HuH-7.5 (cell line): Measurements from ENCODE around the gene THADA.
"Not testable (repeated sequence)": the region's sequence is repeated elsewhere in the genome, so short reads cannot be mapped to it uniquely, and the experiment has no call there.

ENCODE experiments used
- DNase-seq: peaks from one replicate; pipeline ENCODE4 v3.0.0; 2011; ENCODE audit warnings: low spot score

The THADA gene

DNA sequence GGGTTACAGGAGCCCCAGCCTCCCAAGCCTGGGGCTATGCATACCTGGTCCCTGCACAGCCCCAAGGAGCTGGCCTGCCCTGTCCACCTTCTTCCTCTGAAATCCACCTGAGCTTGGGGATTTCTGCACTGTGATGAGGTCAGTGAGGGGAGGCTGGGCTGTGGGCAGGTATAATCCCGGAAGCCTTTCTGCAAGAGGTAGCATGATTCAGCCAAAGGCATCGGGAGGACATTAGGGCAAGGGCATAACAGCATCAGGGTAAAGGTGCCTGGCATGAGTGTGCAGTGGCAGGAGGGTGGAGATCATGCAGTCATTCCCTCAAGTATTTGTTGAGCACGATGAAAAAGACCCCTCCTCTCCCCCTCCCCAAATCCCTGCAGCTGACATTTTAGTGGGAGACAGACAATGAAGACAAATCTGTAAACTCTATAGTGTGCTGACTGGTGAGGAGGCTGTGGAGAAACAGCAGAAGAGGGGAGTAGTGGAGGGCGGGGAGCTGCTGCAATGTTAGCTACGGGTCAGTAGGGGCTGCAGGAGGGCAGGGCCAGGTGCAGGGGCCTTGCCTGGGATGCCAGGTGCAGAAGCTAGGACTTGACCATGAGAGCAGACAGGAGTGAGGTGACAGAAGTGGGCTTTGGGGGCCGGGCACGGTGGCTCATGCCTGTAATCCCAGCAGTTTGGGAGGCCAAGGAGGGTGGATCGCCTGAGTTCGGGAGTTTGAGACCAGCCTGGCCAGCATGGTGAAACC is 388.1 kb downstream of the THADA start:
- no peak for DNase-seq

DNA sequence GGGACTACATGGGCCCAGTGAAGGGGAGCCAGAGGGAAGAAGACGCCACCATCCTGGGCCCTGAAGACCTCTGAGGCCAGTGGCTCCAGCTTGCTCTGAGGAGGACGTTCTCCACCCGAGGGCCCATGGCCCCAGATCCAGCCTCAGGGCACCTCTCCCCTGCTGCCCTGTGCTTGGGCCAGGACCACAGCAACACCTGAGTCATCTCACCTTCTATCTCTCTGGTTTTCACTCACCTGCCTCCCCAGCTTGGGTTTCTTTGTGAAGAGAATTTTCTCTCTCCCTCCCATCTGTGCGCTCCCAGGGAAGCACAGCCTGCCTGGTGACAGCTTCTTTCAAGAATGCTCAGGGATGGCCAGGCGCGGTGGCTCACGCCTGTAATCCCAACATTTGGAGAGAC is 389.2 kb downstream of the THADA start:
- DNase-seq: no peak

DNA sequence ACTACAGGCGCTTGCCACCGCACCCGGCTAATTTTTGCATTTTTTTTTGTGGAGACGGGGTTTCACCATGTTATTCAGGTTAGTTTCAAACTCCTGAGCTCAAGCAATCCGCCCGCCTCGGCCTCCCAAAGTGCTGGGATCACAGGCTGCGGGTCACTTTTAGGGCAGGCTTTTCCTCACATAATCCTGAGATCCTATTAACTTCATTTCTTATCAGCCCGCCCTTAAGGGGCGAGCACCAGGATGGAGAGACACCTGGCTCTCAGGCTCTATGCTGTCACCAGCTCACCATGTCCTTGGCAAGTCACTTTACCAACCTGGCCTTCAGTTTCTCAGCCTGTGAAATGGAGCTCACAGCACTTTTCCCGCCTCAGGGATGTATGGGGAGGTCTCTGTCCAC is 392.5 kb downstream of the THADA start:
- no peak for DNase-seq

DNA sequence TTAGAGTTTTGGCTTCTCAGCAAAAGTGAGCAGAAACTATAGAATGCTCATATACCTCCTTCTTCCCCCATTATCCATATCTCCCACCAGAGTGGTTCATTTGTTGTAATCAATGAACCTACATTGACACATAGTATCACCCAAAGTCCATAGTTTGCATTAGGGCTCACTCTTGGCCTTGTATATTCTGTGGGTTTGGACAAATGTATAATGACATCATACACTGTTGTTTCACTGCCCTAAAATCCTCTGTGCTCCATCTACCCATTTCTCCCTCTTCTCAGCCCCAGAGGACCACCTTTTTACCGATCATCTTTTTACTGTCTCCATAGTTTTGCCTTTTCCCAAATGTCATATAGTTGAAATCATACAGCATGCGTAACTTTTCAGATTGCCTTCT is 393.5 kb downstream of the THADA start:
- no peak for DNase-seq

DNA sequence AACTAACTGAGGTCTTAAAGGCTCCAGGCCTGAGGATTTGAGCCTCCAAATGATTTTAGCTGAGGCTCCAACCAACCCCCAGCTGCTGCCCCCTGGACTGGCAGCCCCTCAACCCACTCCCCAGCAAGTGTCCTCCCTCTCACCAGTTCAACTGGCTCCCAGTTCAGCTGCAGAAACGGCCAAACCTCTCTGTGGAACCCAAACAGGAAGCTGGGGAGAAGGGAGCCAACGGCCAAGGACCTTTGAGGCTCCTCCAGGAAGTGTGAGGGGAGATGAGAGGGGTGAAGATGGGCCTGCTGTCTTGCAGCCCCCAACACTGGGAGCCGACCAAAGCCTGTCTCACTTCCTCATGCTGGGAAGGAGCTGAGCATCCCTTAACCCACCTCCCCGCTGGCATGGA is 394.3 kb downstream of the THADA start:
- DNase-seq: no peak

DNA sequence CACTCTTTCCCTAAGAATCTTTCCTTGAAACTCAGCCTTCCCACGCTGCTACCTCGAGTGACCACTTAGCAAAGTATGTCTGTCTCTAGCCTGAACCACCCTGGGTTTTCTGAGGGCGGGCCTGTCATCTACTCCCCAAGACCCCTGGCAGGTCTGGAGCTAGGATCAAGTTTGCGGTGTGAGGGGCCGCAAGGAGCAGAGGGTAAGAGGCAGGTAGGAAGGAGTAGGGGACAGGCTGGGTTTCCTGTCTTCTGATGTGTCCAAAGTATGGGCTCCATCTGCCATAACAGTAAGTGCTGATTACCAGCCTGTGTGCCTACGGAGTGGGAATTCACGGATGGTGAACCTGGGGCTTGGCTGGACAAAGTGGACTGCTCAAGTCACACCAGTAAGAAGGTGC is 394.8 kb downstream of the THADA start:
- DNase-seq: no peak

DNA sequence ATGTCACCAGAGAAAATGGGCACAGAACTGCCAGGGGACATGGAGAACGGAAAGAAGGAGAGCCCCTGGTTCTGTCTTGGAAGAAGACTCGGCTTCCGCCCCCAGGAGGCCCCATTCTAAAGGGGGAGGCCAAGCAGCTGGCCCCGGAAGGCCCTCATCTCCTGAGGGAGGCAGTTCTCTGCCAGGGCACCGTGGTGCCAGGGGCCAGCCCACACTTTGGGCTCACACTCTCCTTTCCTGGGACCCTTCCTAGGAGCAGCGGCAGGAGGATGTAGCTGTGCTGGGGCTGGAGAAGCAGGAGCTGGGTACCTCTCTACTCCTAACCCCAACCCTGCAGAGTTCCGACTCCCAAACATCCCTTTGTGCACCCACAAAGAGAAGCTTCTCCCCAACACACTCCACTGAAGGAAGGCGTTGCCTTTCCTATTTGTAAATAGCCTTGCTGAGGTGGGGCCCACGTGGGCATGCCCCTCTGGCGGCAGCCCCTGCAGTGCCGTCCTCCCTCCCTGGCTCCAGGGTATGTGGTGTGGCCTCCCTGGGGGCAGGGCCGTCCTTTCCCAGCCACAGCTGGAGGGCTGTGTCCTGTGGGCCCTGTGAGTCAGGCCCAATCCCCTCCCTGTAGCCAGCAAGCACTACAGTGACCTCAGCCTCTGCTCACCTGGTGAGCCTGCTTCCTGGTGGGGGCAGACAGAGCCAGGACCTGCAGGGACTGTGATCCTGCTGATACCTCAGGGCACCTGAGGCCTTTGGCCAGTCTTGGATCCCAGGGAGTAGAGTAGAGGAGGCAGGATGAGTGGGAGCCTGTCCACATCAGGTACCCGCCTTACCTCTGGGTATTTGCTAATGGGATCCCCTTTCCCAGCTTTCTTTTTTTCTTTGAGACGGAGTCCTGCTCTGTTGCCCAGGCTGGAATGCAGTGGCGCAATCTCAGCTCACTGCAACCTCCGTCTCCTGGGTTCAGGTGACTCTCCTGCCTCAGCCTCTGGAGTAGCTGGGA is 396.0 kb downstream of the THADA start:
- peak; percentile 68 for DNase-seq

DNA sequence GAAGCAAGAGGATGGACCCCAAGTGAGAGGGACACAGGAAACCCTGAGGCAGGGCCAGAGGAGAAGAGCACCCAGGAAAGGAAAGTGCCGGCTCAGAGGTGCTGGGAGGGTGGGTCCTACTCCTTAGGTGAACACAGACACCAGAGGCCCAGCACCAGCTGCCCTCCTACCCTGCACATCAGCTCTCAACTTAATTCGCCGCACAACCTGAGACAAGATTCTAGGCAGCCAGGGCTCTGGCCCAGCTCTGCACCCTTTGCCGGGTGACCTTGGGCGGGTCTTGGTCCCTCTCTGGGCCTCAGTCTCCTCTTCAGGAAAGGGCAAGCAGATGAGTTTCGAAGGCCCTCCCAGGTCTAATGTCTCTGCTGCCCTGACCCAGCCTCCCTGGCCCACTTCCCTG is 397.6 kb downstream of the THADA start:
- DNase-seq: no peak

DNA sequence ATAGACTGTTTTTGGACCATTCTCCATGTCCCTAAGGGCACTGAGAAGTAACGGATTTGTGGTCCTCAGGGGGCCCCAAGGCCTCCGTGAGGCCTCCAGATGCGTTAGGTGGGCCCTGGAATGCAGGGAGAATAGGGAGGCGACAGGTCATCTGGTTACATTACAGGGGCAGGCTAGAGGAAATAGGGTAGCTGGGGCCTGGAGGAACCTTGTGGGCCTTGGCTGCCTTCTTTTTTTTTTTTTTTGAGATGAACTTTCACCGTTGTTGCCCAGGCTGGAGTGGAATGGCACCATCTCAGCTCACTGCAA is 398.3 kb downstream of the THADA start:
- DNase-seq: no peak

DNA sequence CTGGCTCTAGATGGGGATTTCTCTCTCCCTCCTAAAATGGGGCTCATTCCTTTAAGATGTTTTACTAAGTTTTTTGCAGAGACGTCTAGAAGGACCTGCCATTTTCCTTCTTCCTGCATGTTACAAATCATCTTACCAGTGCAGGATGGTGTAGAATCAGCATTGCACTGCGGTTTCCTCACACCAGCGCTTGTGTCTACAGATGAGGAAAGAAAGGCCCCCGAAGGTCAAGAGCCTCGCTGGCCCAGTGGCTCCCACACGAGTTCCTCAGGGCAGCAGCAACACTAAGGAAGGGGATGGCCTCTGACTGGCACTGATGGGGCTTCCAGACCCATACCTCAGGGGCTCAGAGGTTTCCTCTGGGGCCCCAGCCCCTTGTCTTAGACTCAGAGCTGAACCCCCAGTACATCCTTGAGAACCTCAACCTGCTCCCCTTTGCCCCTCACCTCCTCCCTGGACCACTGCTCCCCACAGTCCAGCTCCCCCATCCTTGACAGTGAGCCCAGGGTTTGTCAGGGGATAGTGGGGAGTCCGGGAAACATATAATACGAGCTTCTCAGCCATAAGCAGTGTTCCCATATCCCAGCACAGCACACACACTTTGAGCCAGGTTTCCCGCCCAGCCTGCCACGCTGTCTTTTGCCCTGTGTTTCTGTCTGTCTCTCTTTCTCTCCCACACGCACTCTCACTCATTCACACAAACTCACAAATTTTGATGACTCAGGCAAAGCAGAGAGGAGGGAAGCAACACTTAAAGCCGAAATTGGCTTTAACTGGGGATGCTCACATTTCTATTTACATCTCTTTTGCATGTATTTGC is 398.9 kb downstream of the THADA start:
- no peak for DNase-seq

DNA sequence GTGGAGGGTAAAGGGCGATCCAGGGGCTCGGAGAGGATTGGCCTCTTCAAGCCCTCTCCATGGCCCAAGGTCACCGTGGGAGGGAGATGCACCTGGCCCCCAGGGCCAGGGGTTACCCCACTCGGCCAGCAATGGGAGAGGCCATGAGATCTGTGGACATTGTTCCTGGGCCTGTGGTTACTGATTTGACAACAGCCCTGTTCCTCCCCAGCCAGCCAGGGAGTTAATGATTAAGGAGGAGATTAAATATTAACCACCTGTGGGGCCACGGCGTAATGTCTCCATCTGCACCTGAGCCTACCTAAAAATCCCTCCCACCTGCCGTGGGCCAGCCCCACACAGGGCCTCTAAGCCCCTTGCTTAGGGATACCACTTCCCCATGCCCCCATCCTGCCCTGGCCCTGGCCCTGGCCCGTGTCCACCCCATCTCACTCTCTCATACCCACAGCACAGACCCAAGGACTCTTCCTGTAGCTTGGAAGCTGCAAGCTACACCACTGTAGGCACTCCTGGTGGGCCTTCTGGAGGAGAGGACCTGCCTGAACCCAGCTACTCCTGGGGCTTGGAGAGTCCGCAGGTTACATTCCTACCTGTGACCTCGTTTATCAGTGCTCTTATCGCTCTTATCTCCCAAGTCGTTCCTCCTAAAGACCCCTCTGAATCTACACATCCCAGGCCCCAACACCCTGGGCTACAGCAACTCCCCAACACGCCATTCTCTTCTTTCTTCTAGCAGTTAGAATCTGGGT is 401.5 kb downstream of the THADA start:
- DNase-seq: peak; percentile 76

DNA sequence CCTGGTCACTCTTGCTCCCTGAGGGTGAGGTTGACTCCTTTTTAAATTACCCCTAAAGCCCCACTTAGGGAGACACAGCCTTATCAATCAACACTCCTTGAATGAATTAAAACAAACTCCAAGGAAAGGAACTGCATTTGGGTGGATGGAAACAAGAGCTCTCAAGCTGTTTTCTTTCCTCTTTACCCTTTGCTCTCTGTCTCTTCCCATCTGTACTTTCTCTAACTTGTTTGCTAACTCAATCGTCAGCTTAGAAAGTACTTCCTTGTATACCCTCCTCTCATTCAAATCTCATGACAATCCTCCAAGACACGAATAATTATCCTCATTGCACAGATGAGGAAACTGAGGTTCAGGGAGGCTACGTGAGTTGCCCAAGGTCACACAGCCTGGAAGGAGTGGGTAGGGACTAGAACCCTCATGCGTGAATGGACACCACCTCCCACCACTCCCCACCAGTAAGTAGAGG is 402.2 kb downstream of the THADA start:
- DNase-seq: no peak

DNA sequence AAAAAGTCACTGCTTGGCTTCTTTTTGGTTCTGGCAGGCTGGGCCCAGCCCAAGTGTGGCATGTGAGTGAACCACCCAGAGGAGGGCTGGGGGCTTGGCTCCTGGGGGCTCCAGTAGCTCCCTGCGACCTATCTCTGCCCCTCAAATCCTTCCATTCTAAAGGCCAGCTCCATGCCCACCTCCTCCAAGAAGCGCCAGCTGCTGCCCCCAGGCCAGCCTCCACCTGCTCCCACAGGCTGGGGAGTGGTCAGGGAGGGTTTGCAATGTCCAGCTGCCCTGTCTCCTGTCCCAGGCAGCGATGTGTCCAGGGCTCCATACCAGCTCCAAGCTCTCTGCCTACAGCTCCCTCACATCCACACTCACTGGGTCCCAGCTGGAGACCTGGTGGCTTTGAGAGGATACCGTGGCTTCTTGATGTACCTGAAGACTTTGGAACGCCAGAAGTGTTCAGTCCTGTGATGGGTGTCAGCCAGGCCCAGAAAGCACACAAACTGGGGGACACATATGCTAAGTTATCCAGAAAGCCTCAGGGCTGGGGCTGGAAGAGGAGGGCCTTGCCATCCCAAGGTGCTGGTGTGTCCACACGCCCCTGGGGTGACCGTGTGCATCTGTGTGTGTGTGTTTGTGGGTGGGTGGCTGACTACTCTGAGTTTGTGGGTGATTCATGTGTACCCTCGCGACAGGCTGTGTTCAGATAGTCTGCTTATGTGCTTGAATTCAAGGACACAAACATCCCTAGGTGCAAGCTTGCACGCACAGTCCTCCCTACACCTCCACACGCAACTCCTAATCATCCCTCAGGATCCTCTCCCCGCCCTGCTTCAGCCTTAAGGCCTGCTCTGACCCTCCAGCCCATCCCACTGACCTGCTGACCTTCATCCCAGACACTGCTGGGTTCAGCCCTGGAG is 402.8 kb downstream of the THADA start:
- DNase-seq: no peak

DNA sequence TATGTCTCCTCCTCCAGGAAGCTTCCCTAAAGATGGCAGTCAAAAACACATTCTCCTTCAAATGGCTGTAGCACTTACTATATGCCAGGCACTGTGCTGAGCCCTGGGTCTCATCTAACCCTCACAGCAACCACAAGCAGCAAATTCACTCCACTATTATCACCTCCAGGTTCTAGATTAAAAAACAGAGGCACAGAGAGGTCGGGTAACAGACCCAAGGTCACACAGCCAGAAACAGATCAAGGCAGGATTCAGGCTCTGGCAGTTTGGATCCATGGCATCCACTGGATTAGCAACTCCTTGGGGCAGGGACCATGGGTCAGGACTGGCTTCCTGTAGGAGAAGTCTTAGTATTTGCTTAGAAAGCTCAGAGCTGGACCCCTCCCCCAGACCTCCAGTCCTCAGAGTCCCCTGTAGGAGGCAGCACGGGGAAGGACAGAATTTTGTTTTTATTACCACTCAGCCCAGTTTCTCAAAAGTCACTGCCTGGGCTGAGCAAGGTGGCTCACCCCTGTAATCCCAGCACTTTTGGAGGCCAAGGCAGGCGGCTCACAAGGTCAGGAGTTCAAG is 403.8 kb downstream of the THADA start:
- no peak for DNase-seq

DNA sequence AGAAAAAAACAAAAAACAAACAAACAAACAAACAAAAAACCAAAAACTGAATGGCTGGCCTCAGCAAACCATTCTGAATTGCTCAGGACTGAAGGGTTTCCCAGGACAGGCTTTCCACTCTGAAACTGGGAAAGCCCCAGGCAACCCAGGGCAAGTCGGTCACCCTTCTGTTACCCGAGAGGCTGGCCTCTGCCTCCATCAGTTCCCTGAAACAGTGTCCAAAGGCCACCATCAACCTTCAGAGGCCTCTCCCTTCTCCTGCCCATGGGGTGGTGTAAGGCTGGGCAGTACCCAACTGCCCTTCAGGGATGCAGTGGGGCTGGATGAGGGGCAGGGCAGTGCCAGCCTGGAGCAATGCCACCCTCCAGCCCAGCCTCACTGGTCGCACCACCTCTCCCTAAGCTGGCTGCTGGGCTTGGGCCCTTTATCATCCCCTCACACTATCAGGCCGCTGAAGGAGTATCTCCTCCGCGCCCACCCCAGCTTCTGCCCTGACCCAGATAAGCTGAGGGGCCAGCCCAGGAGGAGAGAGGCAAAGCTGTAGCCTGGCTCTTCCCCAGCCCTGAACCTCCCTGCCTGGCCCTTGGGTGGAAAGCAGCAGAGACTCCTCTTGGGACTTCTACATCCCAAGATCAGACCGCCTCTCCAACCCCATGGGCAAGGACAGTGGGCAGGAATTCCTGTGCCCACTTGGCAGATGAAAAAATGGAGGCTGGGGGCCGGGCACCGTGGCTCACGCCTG is 405.4 kb downstream of the THADA start:
- no peak for DNase-seq

DNA sequence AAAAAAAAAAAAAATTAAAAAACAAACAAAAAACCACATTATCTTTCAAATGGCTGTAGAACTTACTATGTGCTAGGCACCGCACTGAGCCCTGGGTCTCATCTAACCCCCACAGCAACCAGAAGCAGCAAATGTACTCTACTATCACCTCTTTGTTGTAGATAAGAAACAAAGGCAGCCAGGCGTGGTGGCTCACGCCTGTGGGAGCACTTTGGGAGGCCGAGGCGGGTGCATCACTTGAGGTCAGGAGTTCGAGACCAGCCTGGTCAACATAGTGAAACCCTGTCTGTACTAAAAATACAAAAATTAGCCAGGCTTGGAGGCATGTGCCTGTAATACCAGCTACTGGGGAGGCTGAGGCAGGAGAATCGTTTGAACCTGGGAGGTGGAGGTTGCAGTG is 406.0 kb downstream of the THADA start:
- not testable (repeated sequence) for DNase-seq

DNA sequence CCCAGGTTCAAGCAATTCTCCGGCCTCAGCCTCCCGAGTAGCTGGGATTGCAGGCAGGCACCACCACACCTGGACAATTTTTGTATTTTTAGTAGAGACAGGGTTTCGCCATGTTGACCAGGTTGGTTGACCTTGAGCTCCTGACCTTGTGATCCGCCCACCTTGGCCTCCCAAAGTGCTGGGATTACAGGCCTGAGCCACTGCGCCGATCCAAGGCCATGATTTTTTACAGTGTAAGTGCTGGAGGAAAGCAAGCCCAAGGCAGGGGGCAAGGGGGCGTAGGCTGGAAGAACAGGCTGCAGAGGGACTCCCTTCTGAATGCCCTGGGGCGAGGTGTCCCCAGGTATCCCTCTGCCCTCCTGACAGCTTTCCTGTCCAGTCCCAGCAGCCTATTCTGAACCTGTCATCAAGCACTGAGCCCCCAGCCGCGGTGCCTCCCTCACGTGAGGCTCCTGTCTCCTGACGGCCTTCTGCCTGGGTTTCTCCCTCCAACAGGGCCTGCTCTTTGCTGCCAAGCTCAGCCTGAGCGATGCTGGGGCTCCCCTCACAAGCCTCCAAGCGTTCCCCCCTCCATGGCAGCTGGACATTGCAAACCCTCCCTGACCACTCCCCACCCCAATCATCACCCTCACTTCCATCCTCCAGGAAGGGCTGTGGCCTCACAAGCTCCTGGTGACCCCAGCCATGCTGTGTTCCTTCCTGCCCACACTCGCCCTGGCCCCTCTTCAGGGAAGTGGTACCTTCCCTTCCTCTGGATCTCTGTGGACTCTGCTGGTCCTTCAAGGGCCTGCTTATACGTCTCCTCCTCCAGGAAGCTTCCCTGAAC is 407.1 kb downstream of the THADA start:
- no peak for DNase-seq

DNA sequence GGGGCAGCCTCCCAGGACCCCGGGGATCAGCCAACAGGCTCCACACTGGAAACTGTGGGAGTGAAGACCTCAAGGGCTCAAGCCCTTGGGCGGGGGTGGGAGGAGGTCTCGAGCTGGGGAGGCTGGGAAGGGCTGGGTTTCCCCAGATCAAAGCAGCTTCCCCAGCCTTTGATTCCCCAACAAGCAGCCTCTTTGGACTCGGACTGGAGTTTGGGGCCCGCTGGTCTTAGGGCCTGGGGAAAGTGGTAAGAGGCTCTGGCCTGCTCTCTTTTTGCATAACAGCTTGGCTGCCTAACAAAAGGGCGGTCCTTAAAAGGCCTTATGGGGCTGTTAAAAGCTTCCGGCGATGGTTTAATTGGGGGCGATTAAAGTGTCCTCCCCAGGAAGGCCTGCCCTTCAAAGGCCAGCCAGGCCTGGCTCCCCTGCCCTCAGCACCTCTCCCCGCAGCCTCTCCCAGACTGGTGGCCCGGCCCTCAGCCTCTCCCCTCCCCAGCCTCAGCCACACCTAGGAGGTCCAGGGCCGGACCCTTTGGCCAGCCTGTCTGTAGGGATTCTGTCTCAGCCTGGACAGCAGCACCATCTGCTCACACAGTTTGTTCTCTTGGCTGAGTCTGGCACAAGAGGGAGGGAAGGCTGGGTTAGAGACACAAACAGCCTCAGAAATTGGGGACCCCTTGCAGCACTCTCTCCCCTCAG is 409.0 kb downstream of the THADA start:
- no peak for DNase-seq
